ENCODE data around the gene ALX3.
A peak's percentile ranks its signal among the peaks of the same experiment; 100 is the strongest.

The ALX3 gene

GRCh38 chr1:110106013-110106941 lies 35.8 kb upstream of the ALX3 start:
- DNase-seq (ENCODE audit: insufficient read length) (peak; percentile 69), FAIRE-seq (peak; percentile 97)
- TF ChIP-seq POLR2AphosphoS5 (IDR thresholded peaks at IDR 0.05; ENCODE audit: low read depth, low read length) (no peak), TAF1 (IDR thresholded peaks at IDR 0.05; ENCODE audit: borderline replicate concordance, low read depth, low read length) (no peak), POLR2A (IDR thresholded peaks at IDR 0.05; ENCODE audit: low read depth, low read length) (no peak)

DNA sequence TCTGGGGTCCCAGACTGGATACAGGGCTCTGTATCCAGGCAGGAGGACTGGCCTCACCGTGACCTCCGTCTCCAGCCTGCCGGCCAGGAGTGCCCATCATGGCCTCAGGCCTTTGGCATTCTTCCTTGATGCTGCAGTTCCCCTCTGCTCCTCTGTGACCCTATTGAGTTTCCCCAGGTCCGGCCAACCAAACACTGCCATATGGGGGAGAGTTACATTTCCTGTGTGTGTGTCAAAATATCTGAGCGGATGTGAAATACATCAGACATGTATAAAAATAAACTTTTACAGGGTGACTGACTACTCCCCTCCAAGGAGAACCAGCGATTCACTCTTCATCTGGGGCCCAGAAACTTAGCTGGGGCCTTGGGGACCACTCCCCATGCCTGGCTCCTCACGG lies 31.6 kb upstream of the ALX3 start:
- no peak; the same call in 1 of the 2 replicates for TF ChIP-seq POLR2A (IDR thresholded peaks at IDR 0.05; ENCODE audit: low read depth, low read length)
- no peak for TF ChIP-seq TAF1 (IDR thresholded peaks at IDR 0.05; ENCODE audit: borderline replicate concordance, low read depth, low read length)
- TF ChIP-seq POLR2AphosphoS5 (IDR thresholded peaks at IDR 0.05; ENCODE audit: low read depth, low read length), result no peak
- FAIRE-seq, result no peak
- no peak for DNase-seq (ENCODE audit: insufficient read length)

- TF ChIP-seq TAF1 (IDR thresholded peaks at IDR 0.05; ENCODE audit: borderline replicate concordance, low read depth, low read length) (no peak), POLR2A (IDR thresholded peaks at IDR 0.05; ENCODE audit: low read depth, low read length) (no peak), POLR2AphosphoS5 (IDR thresholded peaks at IDR 0.05; ENCODE audit: low read depth, low read length) (no peak)
- FAIRE-seq, result no peak
Measured at GRCh38 chr1:110100335-110100734, 29.9 kb upstream of the ALX3 start.

GRCh38 chr1:110098222-110099026 lies 28.0 kb upstream of the ALX3 start:
- TF ChIP-seq TAF1 (IDR thresholded peaks at IDR 0.05; ENCODE audit: borderline replicate concordance, low read depth, low read length) (no peak), POLR2AphosphoS5 (IDR thresholded peaks at IDR 0.05; ENCODE audit: low read depth, low read length) (no peak)
- FAIRE-seq (no peak), DNase-seq (ENCODE audit: insufficient read length) (no peak)

More at GRCh38 chr1:110100335-110100734, 29.9 kb upstream of the ALX3 start:
- no peak for DNase-seq (ENCODE audit: insufficient read length)

- FAIRE-seq (no peak), DNase-seq (ENCODE audit: insufficient read length) (no peak)
- TF ChIP-seq POLR2A (IDR thresholded peaks at IDR 0.05; ENCODE audit: low read depth, low read length) (no peak), TAF1 (IDR thresholded peaks at IDR 0.05; ENCODE audit: borderline replicate concordance, low read depth, low read length) (no peak), POLR2AphosphoS5 (IDR thresholded peaks at IDR 0.05; ENCODE audit: low read depth, low read length) (no peak)
Measured at GRCh38 chr1:110097507-110098221, 27.2 kb upstream of the ALX3 start.

DNA sequence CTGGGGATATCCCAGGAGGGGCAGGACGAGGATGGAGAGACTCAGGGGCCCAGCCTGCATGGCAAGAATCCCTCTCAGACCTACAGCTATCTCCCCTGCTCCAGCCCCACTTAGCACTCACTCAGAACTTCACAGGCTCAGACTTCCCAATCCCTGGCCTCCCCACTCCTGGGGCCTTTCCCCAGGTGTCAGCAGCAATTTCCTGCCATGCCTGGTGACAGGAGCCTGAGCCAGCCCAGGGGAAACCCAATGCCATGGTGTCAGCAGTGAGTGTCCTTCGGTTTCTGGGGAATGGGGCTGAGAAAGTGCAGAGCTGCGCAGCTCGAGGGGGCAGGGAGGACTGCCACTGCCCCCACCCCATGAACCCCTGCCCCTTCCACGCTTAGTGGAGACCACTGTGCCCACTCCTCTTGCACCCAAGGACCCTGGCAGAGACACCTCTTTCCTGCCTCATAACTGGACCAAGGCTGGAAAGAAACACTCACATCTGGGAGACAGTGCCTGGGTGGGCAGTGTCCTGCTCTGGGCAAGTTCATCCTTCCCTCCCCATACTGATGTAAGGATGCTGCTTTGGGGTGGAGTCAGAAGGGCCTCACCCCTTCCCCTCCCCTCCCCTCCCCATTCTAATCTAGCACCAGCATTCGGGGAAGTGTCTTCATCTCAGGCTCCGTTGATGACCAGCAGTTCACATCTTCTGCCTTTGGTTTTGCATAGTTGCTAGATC lies 24.6 kb upstream of the ALX3 start:
- TF ChIP-seq TAF1 (IDR thresholded peaks at IDR 0.05; ENCODE audit: borderline replicate concordance, low read depth, low read length) (no peak), POLR2A (IDR thresholded peaks at IDR 0.05; ENCODE audit: low read depth, low read length) (no peak), POLR2AphosphoS5 (IDR thresholded peaks at IDR 0.05; ENCODE audit: low read depth, low read length) (no peak)
- FAIRE-seq (no peak), DNase-seq (ENCODE audit: insufficient read length) (no peak)

DNA sequence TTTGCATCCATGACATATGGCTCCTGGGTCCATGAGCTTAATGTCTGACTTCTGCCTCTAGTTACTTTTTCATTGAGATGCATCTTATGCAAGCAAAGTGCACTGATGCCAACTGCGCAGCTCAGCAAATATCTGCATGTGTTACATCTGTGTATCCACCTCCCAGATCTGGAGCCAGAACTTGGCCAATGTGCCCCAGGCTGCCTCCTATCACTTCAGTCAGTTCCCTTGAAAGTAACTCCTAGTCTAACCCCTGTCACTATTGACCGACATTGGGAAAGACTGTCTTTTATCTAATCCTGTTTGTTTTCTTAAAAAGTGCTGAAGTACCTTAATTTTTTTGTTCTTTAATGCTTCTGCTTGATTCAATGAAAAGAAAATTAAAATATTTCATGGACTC lies 22.5 kb upstream of the ALX3 start:
- TF ChIP-seq POLR2AphosphoS5 (IDR thresholded peaks at IDR 0.05; ENCODE audit: low read depth, low read length) (no peak), TAF1 (IDR thresholded peaks at IDR 0.05; ENCODE audit: borderline replicate concordance, low read depth, low read length) (no peak), POLR2A (IDR thresholded peaks at IDR 0.05; ENCODE audit: low read depth, low read length) (no peak)
- DNase-seq (ENCODE audit: insufficient read length), result no peak
- FAIRE-seq, result no peak

- DNase-seq (ENCODE audit: insufficient read length) (no peak), FAIRE-seq (no peak)
- no peak for TF ChIP-seq POLR2AphosphoS5 (IDR thresholded peaks at IDR 0.05; ENCODE audit: low read depth, low read length)
- TF ChIP-seq POLR2A (IDR thresholded peaks at IDR 0.05; ENCODE audit: low read depth, low read length), result no peak
- no peak for TF ChIP-seq TAF1 (IDR thresholded peaks at IDR 0.05; ENCODE audit: borderline replicate concordance, low read depth, low read length)
Measured at GRCh38 chr1:110091791-110092190, 21.3 kb upstream of the ALX3 start.

DNA sequence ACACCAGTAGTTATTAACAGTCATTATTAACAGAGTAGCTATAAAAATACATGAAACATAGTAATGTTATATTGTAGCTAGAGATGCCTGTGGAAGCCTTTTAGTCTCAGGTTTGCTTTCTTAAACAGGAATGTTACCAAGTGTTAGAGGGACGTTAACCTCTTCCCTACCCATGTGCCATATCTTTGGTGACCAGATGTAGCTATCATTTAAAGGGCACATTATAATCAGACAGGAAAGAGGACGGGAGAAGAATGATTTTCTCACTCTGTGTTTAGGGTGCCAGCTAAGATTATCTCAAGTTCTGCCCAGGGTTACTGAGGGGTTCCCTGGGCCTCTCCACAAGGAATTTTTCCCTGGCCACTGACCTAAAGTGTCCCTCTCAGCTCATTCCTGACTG lies 20.9 kb upstream of the ALX3 start:
- DNase-seq (ENCODE audit: insufficient read length) (no peak), FAIRE-seq (no peak)
- TF ChIP-seq TAF1 (IDR thresholded peaks at IDR 0.05; ENCODE audit: borderline replicate concordance, low read depth, low read length), result no peak
- no peak for TF ChIP-seq POLR2A (IDR thresholded peaks at IDR 0.05; ENCODE audit: low read depth, low read length)
- no peak for TF ChIP-seq POLR2AphosphoS5 (IDR thresholded peaks at IDR 0.05; ENCODE audit: low read depth, low read length)

- FAIRE-seq (no peak), DNase-seq (ENCODE audit: insufficient read length) (no peak)
- TF ChIP-seq POLR2AphosphoS5 (IDR thresholded peaks at IDR 0.05; ENCODE audit: low read depth, low read length) (no peak), POLR2A (IDR thresholded peaks at IDR 0.05; ENCODE audit: low read depth, low read length) (no peak), TAF1 (IDR thresholded peaks at IDR 0.05; ENCODE audit: borderline replicate concordance, low read depth, low read length) (no peak)
Measured at GRCh38 chr1:110089561-110090275, 19.2 kb upstream of the ALX3 start.
